Effector memory CD4-positive, alpha-beta T cell (primary cell): ENCODE measurements around the gene C2.
"Not testable (repeated sequence)": the region's sequence is repeated elsewhere in the genome, so short reads cannot be mapped to it uniquely, and the experiment has no call there.

Source experiments
- DNase-seq, 3 donors: peaks; one replicate each; pipeline ENCODE4 v3.0.0-alpha.2; 2020
- H3K27ac ChIP-seq: 2 replicates; pipeline ENCODE4 v1.7.0; 2013; ENCODE audit warnings: mild to moderate bottlenecking, low read length, moderate library complexity; ENCODE audit not compliant: insufficient read depth, poor library complexity, severe bottlenecking
- H3K27me3 ChIP-seq: replicated peaks from 2 replicates; pipeline ENCODE4 v1.7.0; 2013; ENCODE audit warnings: mild to moderate bottlenecking, low read length; ENCODE audit not compliant: insufficient read depth, control insufficient read depth, poor library complexity, severe bottlenecking
- H3K36me3 ChIP-seq: 2 replicates; pipeline ENCODE4 v1.7.0; 2013; ENCODE audit warnings: mild to moderate bottlenecking, low read length, moderate library complexity; ENCODE audit not compliant: control insufficient read depth, insufficient read depth
- H3K4me1 ChIP-seq: 2 replicates; pipeline ENCODE4 v1.7.0; 2013; ENCODE audit warnings: low read length, mild to moderate bottlenecking; ENCODE audit not compliant: control insufficient read depth, insufficient read depth, poor library complexity, severe bottlenecking
- H3K4me3 ChIP-seq: 2 replicates; pipeline ENCODE4 v1.7.0; 2013; ENCODE audit warnings: low read length, low read depth, mild to moderate bottlenecking; ENCODE audit not compliant: insufficient read depth, poor library complexity, severe bottlenecking
- H3K9me3 ChIP-seq: 2 replicates; pipeline ENCODE4 v1.7.0; 2013; ENCODE audit warnings: mild to moderate bottlenecking, low read length, moderate library complexity; ENCODE audit not compliant: control insufficient read depth

Gene C2

DNA sequence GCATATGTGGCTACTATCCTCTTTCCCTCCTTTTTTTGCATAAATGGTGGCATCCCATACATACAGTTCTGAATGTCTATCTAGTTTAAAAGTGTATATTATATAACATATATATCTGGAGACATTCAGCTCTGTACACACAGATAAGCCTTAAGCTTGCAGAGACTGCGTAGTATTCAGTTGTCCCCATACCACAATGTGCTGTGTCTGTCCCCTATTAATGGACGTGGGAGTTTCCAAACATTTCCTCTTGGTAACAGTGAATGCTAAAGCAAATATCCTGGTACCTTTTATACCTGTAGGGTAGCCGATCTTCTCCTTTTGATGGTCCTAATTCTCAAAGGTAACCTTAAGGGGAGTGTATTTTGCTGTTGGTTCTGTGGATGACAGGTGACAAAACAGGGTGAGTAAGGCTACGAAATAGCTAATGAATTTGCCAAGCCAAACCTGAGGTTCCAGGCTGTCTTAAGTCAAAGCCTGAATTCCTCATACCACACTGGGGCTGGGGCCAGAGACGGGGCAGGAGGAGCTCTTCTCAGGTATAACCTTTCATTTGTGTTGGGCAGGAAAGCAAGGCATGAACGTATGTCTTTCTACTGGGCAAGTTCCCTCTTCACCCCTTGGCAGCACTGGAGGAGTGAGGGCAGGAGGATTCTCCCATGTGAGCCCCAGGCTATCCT is 7.8 kb upstream of the C2 start:
- DNase-seq: no peak
- no peak overlapping the region for H3K27ac ChIP-seq
- H3K4me1 ChIP-seq: no peaks in the 10 kb centered on the region
- H3K27me3 ChIP-seq: no peaks in the 10 kb centered on the region
- H3K9me3 ChIP-seq: no peaks in the 10 kb centered on the region
- no peak overlapping the region for H3K4me3 ChIP-seq
- H3K36me3 ChIP-seq: no peaks in the 10 kb centered on the region

DNA sequence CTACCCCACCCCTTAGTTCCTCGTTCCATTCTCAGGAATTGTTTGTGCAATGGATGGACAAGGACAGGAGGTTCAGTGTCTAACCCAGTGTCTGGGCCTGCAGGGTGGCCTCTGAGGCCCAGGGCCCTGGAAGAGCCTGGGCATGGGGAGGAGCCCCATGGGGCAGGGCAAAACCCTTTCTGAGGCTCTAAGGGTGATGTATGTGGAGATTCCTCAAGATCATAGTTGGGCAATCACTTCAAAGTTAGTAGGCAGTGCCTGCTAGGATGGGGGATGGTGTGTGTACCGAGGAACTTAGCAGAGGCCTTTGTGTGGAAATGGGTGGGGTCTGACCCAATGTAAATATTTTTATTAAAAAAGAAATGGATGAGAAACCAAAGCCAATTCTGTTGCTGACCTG is 6.7 kb upstream of the C2 start:
- H3K27me3 ChIP-seq: no peaks in the 10 kb centered on the region
- no peak for DNase-seq
- no peak overlapping the region for H3K4me3 ChIP-seq
- H3K4me1 ChIP-seq: no peaks in the 10 kb centered on the region
- no peak overlapping the region for H3K27ac ChIP-seq
- no peaks in the 10 kb centered on the region for H3K36me3 ChIP-seq
- H3K9me3 ChIP-seq: no peaks in the 10 kb centered on the region

DNA sequence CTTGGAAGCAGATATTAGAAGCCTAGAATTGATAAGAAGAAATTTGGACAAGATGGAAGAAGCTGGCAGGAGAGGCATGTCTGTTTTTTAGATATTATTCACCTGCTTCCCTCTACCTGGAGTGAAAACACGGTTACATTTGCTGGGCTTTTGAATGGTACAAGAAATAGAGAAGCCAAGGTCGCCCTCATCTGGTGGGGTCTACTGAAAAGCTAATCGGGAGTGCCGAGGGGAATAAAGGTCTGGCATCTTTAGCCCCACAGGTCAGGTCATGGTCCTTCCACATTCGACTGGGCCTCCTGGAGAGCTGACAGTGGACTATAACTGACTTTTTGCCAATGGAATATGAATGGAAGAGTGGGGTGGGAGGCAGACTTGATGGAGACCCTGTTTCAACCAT is 4.6 kb upstream of the C2 start:
- Histone ChIP-seq H3K36me3 (no peaks in the 10 kb centered on the region), H3K27ac (no peak overlapping the region), H3K4me3 (no peak overlapping the region), H3K4me1 (no peaks in the 10 kb centered on the region), H3K9me3 (no peaks in the 10 kb centered on the region), H3K27me3 (no peaks in the 10 kb centered on the region)
- no peak for DNase-seq

DNA sequence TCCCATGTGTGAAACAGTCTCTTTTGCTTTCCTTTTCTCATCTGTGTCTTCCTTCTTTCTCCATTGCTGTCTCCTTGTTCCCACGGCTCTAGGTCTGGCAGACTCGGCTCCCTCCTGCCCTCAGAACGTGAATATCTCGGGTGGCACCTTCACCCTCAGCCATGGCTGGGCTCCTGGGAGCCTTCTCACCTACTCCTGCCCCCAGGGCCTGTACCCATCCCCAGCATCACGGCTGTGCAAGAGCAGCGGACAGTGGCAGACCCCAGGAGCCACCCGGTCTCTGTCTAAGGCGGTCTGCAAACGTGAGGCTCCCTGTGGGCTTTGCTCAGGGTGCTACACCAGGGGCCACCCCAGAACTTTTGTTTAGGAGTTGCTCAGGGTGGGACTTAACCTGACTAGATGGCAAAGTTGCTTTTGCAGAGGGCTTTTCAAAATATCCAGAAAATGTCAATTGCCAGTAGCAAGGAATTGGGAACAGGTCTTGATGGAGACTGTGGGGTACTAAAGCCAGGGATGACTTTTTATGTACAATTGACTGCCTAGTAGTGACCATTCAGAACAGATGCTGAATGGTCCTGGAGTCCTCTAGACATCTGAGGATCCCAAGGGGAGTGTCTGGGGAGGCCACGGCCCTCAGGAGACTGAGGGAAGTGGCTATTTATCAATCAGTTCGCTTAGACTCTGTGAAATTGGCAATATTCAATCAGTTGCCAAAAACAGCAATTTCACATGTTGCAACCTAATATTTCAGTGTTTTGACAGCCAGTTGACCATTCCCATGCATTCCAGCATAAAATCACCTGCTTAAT is 550 bp downstream of the C2 start:
- H3K4me3 ChIP-seq: no peak overlapping the region
- H3K4me1 ChIP-seq: no peaks in the 10 kb centered on the region
- no peak overlapping the region for H3K27ac ChIP-seq
- H3K36me3 ChIP-seq: no peaks in the 10 kb centered on the region
- H3K9me3 ChIP-seq: no peaks in the 10 kb centered on the region
- no peak for DNase-seq
- no peaks in the 10 kb centered on the region for H3K27me3 ChIP-seq

- H3K27me3 ChIP-seq: no peaks in the 10 kb centered on the region
- no peaks in the 10 kb centered on the region for H3K36me3 ChIP-seq
- no peak overlapping the region for H3K27ac ChIP-seq
- no peak overlapping the region for H3K4me3 ChIP-seq
- no peaks in the 10 kb centered on the region for H3K4me1 ChIP-seq
- no peak for DNase-seq
- H3K9me3 ChIP-seq: no peaks in the 10 kb centered on the region
Measured at GRCh38 chr6:31928672-31928939, 1.1 kb downstream of the C2 start.

- H3K9me3 ChIP-seq: no peaks in the 10 kb centered on the region
- no peaks in the 10 kb centered on the region for H3K27me3 ChIP-seq
- H3K4me3 ChIP-seq: no peak overlapping the region
- no peaks in the 10 kb centered on the region for H3K36me3 ChIP-seq
- H3K27ac ChIP-seq: no peak overlapping the region
- no peak for DNase-seq
- no peaks in the 10 kb centered on the region for H3K4me1 ChIP-seq
Measured at GRCh38 chr6:31930962-31931361, 3.4 kb downstream of the C2 start.

GRCh38 chr6:31932137-31932536 is 4.6 kb downstream of the C2 start:
- DNase-seq, H3K27me3 ChIP-seq, H3K4me3 ChIP-seq, H3K27ac ChIP-seq, H3K4me1 ChIP-seq, H3K36me3 ChIP-seq, H3K9me3 ChIP-seq: not testable (repeated sequence)

- H3K36me3 ChIP-seq: no peaks in the 10 kb centered on the region
- DNase-seq: no peak
- no peak overlapping the region for H3K27ac ChIP-seq
- H3K4me1 ChIP-seq: no peaks in the 10 kb centered on the region
- H3K9me3 ChIP-seq: no peaks in the 10 kb centered on the region
- no peaks in the 10 kb centered on the region for H3K27me3 ChIP-seq
- H3K4me3 ChIP-seq: no peak overlapping the region
Measured at GRCh38 chr6:31933537-31933936, 6.0 kb downstream of the C2 start.

DNA sequence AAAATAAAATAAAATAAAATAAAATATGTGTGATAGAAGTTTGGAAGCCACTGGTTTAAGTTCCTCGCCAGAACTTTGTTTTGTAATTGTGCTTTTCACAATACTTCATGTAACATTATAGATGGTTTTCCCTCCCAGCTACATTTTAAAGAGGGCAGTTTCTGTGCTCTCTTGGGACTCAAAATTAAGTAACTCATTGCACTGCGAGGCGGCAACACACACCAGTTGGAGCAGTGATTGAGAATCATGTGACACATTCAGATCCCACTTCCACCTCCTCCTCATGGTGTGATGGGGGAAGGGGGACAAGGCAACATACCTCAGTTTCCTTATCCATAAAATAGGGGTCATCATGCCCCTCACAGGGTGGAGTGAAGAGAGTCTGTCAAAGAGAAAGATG is 7.5 kb downstream of the C2 start:
- Histone ChIP-seq H3K4me1 (no peaks in the 10 kb centered on the region), H3K27me3 (no peaks in the 10 kb centered on the region), H3K9me3 (no peaks in the 10 kb centered on the region), H3K4me3 (no peak overlapping the region), H3K36me3 (no peaks in the 10 kb centered on the region), H3K27ac (no peak overlapping the region)
- no peak for DNase-seq

GRCh38 chr6:31935823-31936222 is 8.3 kb downstream of the C2 start:
- Histone ChIP-seq H3K36me3 (no peaks in the 10 kb centered on the region), H3K4me3 (no peak overlapping the region), H3K27me3 (no peaks in the 10 kb centered on the region), H3K9me3 (no peaks in the 10 kb centered on the region), H3K4me1 (no peaks in the 10 kb centered on the region), H3K27ac (no peak overlapping the region)
- no peak for DNase-seq
